Fibroblast of upper back skin (primary cell): ENCODE results near the gene ARHGAP12.
"Not testable (repeated sequence)": the region's sequence is repeated elsewhere in the genome, so short reads cannot be mapped to it uniquely, and the experiment has no call there.

ENCODE experiments used
- DNase-seq: peaks from one replicate; pipeline ENCODE4 v3.0.0-alpha.2; 2013

Gene ARHGAP12, protein sequence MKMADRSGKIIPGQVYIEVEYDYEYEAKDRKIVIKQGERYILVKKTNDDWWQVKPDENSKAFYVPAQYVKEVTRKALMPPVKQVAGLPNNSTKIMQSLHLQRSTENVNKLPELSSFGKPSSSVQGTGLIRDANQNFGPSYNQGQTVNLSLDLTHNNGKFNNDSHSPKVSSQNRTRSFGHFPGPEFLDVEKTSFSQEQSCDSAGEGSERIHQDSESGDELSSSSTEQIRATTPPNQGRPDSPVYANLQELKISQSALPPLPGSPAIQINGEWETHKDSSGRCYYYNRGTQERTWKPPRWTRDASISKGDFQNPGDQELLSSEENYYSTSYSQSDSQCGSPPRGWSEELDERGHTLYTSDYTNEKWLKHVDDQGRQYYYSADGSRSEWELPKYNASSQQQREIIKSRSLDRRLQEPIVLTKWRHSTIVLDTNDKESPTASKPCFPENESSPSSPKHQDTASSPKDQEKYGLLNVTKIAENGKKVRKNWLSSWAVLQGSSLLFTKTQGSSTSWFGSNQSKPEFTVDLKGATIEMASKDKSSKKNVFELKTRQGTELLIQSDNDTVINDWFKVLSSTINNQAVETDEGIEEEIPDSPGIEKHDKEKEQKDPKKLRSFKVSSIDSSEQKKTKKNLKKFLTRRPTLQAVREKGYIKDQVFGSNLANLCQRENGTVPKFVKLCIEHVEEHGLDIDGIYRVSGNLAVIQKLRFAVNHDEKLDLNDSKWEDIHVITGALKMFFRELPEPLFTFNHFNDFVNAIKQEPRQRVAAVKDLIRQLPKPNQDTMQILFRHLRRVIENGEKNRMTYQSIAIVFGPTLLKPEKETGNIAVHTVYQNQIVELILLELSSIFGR

DNA sequence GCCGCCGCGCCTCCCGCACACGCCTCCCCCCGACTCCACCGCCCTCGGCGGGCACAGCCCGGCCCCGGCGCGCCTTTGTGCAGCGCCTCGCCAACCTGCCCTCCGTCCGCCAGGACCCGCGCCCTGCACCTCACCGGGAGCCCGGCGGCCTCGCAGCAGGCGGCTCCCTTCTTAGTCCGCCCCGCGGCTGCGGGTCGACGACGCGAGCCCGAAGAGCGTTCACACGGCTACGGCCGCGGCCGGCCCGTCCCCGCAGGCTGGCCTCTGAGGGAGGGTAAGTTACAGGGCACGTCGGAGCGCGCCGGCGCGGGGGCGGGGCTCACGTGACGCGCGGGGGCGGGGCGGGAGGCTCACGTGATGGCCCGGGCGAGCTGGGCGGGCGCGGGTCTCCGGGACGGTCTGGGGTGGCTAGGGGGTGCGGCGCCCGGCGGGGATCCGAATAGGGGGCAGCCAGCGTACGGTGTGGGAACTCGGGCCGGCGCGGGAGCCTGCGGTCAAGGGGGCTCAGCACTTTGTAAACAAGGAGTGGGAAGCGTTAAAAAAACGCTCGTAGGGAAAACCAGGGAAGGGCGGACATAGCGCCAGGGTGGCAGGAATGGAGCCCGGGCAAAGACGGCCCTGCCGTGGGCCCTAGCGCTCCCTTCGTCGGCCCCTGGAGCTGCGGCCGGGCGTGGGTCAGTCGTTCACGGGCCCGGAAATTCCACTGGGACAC is at the start of gene ARHGAP12:
ARHGAP12 (minus strand) TSS at position 283 of the 712 bp plus-strand sequence. CDS start 19,976 bp downstream, outside the sequence.
- peak; percentile 79 for DNase-seq

DNA sequence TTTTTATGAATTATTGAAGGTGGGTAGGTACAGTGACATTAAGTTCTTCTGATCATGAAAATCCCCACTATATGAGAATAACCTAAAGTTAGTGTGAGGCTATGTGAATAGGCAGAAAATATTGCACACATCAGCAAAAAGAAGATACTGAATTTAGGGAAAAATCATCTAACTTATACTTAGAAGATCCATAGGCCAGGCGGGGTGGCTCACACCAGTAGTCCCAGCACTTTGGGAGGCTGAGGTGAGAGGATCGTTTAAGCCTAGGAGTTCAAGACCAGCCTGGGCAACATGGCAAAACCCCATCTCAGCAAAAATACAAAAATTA is 49.5 kb upstream of the ARHGAP12 start:
- no peak for DNase-seq

DNA sequence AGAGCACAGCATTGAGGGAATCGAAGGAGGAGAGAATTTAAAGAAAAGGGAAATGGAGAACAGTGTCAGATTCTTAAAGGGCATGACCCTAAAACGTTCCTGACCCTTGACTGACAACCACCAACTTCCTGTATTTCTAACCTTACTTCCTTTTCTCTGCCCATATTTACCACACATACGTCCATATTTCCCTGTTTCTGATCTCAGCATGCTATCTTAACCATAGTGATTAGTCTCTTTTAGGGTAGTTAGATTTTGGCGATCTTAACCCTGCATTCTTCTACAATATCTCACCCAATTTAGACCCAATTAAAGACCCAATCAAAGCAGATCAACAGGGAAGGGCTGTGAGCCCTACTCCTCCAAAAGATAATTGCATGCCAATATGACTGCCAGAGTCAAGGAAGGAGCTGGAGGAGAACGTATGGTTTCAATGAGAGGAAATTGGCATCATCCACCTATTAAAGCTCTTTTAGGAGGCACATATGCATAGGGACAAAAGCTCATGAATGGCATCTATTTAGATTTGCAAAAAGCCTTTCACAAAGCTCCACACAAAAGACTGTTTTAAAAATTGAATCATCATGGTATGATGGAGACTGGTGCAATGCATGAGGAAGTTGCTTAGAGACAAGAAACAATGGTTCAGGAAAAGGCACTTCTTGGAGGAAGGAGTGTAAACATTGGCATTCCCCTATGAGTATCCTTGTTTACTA is 49.0 kb upstream of the ARHGAP12 start:
- peak; percentile 35 for DNase-seq

GRCh38 chr10:31975157-31975765 is 46.6 kb upstream of the ARHGAP12 start:
- DNase-seq = no peak

- DNase-seq = peak; percentile 19
Measured at GRCh38 chr10:31974434-31975124, 45.9 kb upstream of the ARHGAP12 start.

DNA sequence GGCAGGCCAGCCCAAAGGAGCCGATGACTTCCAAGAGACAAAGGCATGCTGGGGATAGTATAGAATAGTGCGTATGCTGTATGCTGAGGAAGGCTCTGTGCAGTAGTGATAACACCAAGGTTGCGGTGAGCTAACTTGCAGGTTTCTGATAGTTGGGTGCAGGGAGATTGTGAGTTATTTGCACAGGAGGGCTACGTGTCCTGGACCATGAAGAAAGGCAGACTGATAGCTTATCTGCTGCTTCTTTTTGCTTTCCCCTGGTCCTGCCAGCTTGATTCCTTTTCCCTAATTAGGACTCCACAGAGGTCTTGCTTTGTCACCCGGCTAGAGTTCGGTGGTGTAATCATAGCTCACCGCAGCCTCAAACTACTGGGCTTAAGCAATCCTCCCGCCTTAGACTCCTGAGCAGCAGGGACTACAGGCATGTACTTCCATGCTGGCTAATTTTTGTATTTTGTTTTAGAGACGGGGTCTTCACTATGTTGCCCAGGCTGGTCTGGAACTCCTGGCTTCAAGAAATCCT is 43.9 kb upstream of the ARHGAP12 start:
- no peak for DNase-seq

DNA sequence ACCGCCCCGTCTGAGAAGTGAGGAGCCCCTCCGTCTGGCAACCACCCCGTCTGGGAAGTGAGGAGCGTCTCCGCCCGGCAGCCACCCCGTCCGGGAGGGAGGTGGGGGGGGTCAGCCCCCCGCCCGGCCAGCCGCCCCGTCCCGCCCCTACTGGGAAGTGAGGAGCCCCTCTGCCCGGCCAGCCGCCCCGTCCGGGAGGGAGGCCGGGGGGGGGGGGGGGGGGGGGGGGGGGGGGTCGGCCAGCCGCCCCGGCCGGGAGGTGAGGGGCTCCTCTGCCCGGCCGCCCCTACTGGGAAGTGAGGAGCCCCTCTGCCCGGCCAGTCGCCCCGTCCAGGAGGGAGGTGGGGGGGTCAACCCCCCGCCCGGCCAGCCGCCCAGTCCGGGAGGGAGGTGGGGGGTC is 41.2 kb upstream of the ARHGAP12 start:
- DNase-seq = not testable (repeated sequence)

- DNase-seq = no peak
Measured at GRCh38 chr10:31963589-31963980, 35.0 kb upstream of the ARHGAP12 start.

DNA sequence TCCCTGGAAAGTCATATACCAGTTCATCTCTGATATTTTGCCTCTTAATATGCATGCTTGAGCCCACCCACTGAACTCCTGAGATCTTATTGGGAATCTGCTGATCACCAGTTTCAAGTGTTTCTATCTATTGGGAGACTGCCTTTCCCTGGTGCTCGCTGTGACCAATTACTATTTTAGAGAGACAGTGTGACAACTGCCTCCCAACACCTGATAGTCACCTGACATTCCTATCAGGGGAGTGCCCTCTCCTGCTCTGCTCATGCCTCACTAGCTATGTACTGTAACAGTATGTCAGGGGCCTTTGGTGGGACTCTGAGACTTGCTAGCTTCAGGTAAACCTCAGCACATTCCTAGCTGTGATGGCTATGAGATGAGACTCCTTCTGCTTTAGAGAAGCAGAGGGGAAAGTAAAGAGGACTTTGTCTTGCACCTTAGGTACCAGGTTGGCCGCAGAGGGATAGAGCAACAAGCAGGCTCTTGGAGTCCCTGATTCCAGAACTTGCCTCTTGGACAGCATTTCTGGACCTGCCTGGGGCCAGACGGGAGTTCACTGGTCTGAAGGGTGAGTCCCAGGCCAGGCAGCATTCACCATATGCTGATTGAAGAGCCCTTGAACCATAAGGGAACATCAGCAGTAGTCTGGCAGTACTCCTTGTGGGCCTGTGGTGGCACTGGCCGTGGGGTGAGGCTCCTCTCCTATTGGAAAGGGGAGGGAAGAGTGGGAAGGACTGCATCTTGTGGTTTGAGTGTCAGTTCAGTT is 34.4 kb upstream of the ARHGAP12 start:
- DNase-seq = no peak

GRCh38 chr10:31961277-31962074 is 32.8 kb upstream of the ARHGAP12 start:
- DNase-seq = peak; percentile 32

GRCh38 chr10:31959461-31960173 is 31.0 kb upstream of the ARHGAP12 start:
- DNase-seq = no peak

GRCh38 chr10:31958856-31959255 is 30.2 kb upstream of the ARHGAP12 start:
- DNase-seq = no peak

DNA sequence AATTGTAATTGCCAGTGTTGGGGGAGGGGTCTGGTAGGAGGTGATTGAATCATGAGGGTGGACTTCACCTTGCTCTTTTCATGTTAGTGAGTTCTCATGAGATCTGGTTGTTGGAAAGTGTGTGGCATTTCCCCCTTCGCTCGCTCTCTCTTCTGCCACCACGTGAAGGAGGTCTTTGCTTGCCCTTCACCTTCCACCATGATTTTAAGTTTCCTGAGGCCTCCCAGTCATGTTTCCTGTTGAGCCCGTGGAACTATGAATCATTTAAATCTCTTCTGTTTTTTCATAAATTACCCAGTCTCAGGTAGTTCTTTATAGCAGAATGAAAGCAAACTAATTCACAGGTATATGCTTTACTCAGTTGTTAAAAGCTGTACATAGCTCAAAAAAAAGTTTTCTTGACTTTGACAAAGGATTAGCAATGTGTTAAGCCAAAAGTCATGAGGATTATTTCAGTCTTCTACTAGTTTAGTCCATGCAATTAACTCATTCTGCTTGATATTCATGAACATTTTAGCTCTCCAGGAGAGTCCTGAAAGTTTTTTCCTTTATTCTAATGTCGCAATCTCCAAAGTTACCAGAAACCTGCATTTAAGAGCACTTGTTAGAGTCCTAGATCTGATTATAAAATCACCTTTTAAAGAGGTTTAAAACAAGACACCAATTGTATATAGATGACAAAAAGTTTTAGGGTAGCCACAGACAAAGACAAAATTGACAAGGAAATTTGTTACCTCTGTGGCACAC is 27.7 kb upstream of the ARHGAP12 start:
- no peak for DNase-seq

DNA sequence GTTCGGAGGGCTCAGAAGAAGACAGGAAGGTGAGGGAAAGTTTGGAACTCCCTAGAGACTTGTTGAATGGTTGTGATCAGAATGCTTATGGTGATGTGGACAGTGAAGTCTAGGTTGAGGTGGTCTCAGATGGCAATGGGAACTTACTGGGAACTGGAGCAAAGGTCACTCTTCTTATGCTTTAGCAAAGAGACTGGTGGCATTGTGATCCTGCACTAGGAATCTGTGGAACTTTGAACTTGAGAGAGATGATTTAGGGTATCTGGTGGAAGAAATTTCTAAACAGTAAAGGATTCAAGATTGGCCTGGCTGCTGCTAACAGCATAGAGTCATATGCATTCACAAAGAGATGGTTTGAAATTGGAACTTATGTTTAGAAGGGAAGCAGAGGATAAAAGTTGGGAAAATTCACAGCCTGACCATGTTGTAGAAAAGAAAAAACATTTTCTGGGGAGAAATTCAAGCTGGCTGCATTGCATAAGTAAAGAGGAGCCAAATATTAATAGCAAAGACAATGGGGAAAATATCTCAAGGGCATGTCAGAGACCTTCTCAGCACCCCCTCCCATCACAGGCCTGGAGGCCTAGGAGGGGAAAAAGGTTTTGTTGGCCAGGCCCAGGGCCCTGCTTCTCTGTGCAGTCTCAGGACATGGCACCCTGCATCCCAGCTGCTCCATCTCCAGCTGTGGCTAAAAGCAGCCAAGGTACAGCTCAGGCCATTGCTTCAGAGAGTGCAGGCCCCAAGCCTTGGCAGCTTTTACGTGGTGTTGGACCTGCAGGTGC is 26.0 kb upstream of the ARHGAP12 start:
- no peak for DNase-seq

DNA sequence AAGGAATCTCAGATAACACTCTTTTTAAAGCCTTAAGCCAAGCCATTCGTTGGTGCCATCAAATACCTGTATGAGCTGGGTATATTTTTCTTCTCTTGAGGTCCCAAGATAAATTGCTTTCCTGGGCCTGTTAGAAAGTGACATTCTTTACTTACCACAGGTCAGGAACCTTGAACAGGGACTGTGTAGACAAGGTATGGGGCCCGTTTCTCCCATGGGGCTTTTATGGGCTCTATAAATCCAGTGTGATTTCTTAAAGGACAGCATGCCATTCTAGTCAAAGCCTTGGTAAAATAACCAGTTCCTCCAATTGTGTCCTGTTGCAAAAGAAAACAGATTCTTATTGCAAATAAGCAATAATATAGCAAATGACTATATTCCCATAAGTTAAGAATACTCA is 24.8 kb upstream of the ARHGAP12 start:
- DNase-seq = no peak

- DNase-seq = no peak
Measured at GRCh38 chr10:31953080-31953479, 24.4 kb upstream of the ARHGAP12 start.

DNA sequence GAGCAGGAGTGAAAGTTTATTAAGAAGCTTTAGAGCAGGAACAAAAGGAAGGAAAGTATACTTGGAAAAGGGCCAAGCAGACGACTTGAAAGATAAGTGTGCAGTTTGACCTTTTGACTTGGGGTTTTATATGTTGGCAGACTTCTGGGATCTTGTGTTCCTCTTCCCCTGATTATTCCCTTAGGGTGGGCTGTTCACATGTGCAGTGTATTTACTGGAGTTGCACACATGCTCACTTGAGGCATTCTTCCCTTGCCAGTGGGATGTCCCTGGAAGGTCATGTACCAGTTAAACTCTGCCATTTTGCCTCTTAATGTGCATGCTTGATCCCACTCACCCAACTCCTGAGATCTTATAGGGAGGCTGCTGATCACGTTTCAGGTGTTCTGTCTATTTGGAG is 23.4 kb upstream of the ARHGAP12 start:
- DNase-seq = peak; percentile 58

GRCh38 chr10:31949266-31949665 is 20.6 kb upstream of the ARHGAP12 start:
- DNase-seq = no peak
